Vagina (tissue), 2 donors: Measurements from ENCODE around the gene GNAO1.

Experiments used
- CTCF ChIP-seq, 3 experiments: fragments of 450-650 bp in 2 of 3; fragments of 200-600 bp in 1 of 3; sonication (generic) in 1 of 3; IDR thresholded peaks; one replicate each; pipeline ENCODE4 v1.5.1; 2017 to 2019; ENCODE audit warnings: antibody characterized with exemption in 3 of 3, mild to moderate bottlenecking in 2 of 3, moderate library complexity in 2 of 3
- POLR2AphosphoS5 ChIP-seq, 2 donors: sonication (generic); formaldehyde crosslinking; IDR thresholded peaks; one replicate each; pipeline ENCODE4 v1.9.0; 2017; ENCODE audit warnings: antibody characterized with exemption in 2 of 2, mild to moderate bottlenecking in 2 of 2, low read depth in 1 of 2; ENCODE audit not compliant: insufficient read depth in 1 of 2

- no peak for TF ChIP-seq POLR2AphosphoS5 (IDR thresholded peaks at IDR 0.05; ENCODE audit: insufficient read depth in 1 of 2, low read depth in 1 of 2)
- no peak for TF ChIP-seq CTCF (IDR thresholded peaks at IDR 0.05)
Measured at GRCh38 chr16:56338566-56339318, 147.5 kb downstream of the GNAO1 start.
